ENCODE results near the gene BNC1.

The BNC1 gene

DNA sequence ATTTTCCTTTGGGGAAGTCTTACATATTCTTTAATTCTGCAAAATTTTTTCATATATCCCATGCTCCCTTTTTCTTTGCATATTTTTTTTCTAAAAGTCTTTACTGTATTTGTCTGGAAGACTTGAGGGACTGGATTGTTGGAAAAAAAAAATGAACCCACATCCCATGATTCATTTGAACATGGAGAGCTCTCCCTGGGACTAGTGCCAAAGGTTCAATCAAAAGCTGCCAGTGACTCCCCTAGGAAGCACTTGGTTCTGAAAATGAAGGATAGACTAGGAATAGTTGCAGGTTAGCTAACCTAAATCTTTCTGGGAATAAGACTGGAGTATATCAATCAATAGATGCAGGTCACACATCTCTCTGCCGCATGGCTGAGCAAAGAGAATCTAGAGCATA lies 16.4 kb upstream of the BNC1 start:
- TF ChIP-seq, protein P1, sequence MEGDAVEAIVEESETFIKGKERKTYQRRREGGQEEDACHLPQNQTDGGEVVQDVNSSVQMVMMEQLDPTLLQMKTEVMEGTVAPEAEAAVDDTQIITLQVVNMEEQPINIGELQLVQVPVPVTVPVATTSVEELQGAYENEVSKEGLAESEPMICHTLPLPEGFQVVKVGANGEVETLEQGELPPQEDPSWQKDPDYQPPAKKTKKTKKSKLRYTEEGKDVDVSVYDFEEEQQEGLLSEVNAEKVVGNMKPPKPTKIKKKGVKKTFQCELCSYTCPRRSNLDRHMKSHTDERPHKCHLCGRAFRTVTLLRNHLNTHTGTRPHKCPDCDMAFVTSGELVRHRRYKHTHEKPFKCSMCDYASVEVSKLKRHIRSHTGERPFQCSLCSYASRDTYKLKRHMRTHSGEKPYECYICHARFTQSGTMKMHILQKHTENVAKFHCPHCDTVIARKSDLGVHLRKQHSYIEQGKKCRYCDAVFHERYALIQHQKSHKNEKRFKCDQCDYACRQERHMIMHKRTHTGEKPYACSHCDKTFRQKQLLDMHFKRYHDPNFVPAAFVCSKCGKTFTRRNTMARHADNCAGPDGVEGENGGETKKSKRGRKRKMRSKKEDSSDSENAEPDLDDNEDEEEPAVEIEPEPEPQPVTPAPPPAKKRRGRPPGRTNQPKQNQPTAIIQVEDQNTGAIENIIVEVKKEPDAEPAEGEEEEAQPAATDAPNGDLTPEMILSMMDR (IDR thresholded peaks at IDR 0.05; ENCODE audit: insufficient read depth, low read depth, low read length, missing control alignments) = no peak
- DNase-seq (ENCODE audit: low read depth) = no peak
- no peak overlapping the region for H3K4me3 ChIP-seq (ENCODE audit: low read depth, low read length)

DNA sequence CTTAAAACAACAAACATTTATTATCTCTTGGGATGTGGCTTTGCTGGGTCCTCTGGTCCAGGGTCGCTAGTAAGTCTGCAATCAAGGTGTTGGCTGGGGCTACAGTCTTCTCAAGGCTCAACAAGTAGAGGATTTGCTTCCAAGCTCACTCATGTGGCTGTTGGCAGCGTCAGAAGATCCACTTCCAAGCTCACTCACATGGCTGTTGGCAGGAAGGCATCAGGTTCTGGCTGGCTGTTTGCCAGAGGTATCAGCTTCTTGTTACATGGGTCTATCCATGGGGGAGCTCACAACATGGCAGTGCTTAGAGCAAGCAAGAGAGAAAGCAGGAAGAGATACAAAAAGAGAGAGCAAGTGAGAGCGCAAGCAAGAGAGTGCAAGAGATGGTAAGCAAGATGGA lies 15.0 kb upstream of the BNC1 start:
- DNase-seq (ENCODE audit: low read depth) = no peak
- TF ChIP-seq, protein P1 (IDR thresholded peaks at IDR 0.05; ENCODE audit: insufficient read depth, low read depth, low read length, missing control alignments) = no peak
- no peak overlapping the region for H3K4me3 ChIP-seq (ENCODE audit: low read depth, low read length)

DNA sequence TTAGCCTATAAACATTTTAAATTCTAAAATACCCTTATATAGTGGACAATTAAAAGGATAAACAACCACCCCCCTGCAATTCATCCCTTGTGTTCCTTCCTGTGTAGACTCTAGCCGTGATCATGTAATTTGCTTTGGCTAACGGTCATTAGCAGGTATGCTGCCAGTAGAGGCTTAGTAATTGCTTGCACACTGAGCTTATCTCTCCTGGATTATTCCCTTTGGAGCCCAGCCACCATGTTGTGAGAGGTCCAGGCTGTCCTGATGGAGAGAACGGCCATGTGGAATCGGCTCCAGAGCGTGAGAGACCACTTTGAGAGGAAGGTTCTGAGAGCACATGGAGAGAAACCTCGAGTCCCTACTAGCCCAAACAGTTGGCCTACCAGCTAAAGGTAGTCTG lies 11.0 kb upstream of the BNC1 start:
- H3K4me3 ChIP-seq (ENCODE audit: low read depth, low read length) = no peak overlapping the region
- TF ChIP-seq, protein P1 (IDR thresholded peaks at IDR 0.05; ENCODE audit: insufficient read depth, low read depth, low read length, missing control alignments) = no peak
- DNase-seq (ENCODE audit: low read depth) = no peak

DNA sequence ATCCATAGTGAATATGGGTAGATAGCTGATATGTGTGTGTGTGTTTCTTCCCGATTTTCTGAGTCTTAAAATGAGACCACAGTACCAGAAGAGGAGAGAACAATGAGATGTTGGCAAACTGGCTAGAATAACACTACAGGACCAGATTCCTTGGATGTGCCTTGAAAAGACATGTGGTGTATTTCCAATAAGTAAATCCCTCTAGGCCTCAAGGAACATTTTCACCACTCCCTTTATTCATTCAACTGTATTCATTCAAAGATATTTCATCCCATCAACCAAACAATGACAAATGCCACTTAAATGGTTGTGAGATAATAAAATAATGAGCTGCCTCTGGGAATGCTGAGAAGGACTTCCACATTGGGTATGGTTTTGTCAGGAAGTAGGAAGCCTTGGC lies 8.7 kb upstream of the BNC1 start:
- H3K4me3 ChIP-seq (ENCODE audit: low read depth, low read length) = no peak overlapping the region
- no peak for DNase-seq (ENCODE audit: low read depth)
- TF ChIP-seq, protein P1 (IDR thresholded peaks at IDR 0.05; ENCODE audit: insufficient read depth, low read depth, low read length, missing control alignments) = no peak

DNA sequence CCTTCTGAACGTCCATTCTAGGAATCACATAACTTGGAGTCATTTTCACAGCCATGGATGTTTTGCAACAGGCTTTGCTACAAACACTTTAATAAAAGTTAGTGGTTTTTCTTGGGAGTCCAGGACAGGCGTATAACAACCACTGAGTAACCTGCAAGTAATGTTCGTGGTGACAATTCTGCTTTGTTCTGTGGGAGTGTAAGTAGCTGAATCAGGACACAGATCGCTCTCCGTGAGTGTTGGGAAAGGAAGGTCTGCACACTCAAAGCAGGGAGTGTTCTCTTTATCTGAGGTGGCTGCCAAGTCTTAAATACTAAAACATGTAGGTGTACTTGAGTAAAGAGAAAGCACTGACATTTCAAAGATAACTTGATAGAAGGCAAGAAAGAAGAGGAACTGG lies 7.9 kb upstream of the BNC1 start:
- no peak for DNase-seq (ENCODE audit: low read depth)
- no peak overlapping the region for H3K4me3 ChIP-seq (ENCODE audit: low read depth, low read length)
- TF ChIP-seq, protein P1 (IDR thresholded peaks at IDR 0.05; ENCODE audit: insufficient read depth, low read depth, low read length, missing control alignments) = no peak

DNA sequence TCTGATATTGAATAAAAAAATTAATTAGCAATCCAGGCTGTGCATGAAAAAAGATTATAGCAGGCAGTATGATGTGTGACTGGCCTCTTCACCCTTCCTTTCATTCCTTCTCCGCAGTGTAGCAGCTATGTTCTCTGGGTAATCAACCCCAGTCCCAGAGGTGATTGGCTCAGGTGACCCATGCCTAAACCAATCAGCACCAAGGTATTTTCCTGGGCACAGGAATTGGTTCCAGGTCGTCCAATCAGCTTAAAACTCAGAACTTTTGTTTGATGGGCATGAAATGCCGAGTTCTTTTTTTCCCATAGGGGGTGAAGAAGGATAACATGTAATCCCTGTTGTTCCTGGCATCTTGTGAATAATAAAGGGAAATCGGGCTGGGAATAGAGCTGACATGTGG lies 5.8 kb upstream of the BNC1 start:
- DNase-seq (ENCODE audit: low read depth) = no peak
- H3K4me3 ChIP-seq (ENCODE audit: low read depth, low read length) = no peak overlapping the region
- TF ChIP-seq, protein P1 (IDR thresholded peaks at IDR 0.05; ENCODE audit: insufficient read depth, low read depth, low read length, missing control alignments) = no peak

DNA sequence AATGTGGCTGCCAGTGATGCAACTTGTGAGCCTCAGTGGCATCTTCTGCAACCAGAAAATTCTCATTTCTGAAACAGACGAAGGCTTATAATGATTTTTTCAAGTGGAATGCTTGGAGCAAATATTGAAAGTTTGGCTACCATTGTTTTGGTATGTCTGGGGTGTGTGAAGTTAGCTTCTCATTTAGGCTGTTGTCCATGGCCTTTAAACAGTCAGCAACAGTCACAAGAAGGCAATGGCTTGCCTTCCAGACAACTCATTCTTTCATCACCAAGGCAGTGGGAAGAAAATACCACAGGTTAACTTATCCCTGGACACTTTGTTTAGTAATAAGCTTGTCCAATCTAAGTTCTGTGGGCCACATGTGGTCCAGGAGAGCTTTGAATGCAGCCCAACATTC lies 4.7 kb upstream of the BNC1 start:
- TF ChIP-seq, protein P1 (IDR thresholded peaks at IDR 0.05; ENCODE audit: insufficient read depth, low read depth, low read length, missing control alignments) = no peak
- no peak for DNase-seq (ENCODE audit: low read depth)
- H3K4me3 ChIP-seq (ENCODE audit: low read depth, low read length) = no peak overlapping the region
